Astrocyte of the spinal cord (primary cell): ENCODE measurements around the gene NAGS.
A peak's percentile ranks its signal among the peaks of the same experiment; 100 is the strongest.
"Not testable (repeated sequence)": the region's sequence is repeated elsewhere in the genome, so short reads cannot be mapped to it uniquely, and the experiment has no call there.

ENCODE experiments used
- DNase-seq: peaks from one replicate; pipeline ENCODE4 v3.0.0; 2011; ENCODE audit warnings: low read depth, low spot score
- H3K4me3 ChIP-seq: 2 replicates; pipeline ENCODE4 v1.5.1; 2011; ENCODE audit warnings: low read depth, mild to moderate bottlenecking, low read length, moderate library complexity
- CTCF ChIP-seq: IDR thresholded peaks from 2 replicates; pipeline ENCODE4 v1.5.1; 2012; ENCODE audit warnings: low read depth, mild to moderate bottlenecking, low read length, inconsistent platforms
- in situ Hi-C: cut with HindIII; loops from 2 replicates; pipeline ENCODE4 v1.10.0; 2017; ENCODE audit warnings: low sequenced_read_pairs

NAGS gene

GRCh38 chr17:44014133-44014436 is 9.7 kb downstream of the NAGS start:
- peak overlapping the region; percentile 79 for H3K4me3 ChIP-seq
- no peak for DNase-seq
- no peak for TF ChIP-seq CTCF
- in situ Hi-C loops: no loop called here

DNA sequence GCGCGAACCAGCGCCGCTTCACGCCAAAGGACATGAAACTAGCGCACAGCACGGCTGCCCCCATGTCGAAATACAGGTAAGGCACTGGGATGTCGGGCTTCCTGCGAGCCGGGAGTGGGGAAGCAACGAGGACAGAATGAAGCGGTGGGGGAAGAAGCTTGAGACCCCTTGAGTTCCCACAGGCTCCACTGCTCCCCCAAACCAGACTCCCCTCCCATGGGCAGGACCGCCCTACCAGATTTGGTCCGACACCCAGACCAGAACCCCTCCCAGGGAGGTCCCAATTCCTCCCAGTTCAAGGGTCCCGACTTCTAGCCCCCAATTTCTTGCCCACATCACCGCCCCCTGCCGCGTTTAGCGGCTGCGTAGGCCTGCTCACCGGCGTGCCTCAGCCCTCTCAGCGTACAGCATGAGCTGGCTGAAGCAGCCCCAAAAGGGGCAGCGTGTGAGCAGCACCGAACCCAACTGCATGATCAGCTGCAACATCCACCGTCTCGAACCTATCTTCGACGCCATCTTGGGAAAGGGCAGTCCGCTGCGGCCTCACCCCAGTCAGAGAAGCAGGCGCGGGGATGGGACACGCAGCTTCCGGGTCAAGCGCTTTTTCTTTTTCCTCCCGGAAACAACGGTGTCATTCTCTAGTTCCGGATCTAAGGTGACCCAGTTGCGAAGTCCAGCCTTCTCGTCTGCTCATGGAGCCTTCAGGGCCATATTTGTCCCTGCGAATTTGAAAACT is 10.2 kb downstream of the NAGS start, which contains the start of gene TMEM101:
TMEM101 (minus strand) TSS at position 527 of the 736 bp plus-strand sequence; CDS start at position 516, 11 bp downstream.
- TF ChIP-seq CTCF: no peak
- peak within 1 kb of the TSS; percentile 79 for H3K4me3 ChIP-seq
- peak; percentile 93 for DNase-seq
- in situ Hi-C loops: no loop called here

DNA sequence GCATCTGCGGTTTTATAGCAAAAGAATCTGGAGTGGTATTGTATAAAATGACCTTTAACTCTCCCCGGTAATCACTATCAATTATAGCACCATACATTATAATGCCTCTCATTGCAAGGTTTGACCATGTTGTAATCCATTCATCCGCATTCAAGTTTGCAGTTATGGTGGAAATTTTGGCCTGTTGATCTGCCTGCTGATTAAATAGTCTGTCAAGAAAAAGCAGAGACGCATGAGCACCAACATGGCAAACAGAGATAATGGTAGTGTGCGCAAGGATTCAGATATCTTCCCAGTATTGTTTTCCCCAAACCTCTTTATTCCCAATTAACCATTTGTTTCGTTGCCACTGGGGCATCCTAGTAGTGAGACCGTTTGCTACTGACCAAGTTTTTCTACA is 16.8 kb downstream of the NAGS start:
- DNase-seq, H3K4me3 ChIP-seq, in situ Hi-C loops: not testable (repeated sequence)

GRCh38 chr17:44022246-44022645 is 17.8 kb downstream of the NAGS start:
- DNase-seq: no peak
- in situ Hi-C loops: no loop called here
- TF ChIP-seq CTCF: no peak
- no peak overlapping the region for H3K4me3 ChIP-seq

GRCh38 chr17:44023545-44024270 is 19.3 kb downstream of the NAGS start:
- DNase-seq: no peak
- in situ Hi-C loops: no loop called here
- no peak overlapping the region for H3K4me3 ChIP-seq
- no peak for TF ChIP-seq CTCF

GRCh38 chr17:44024271-44024663 is 19.8 kb downstream of the NAGS start:
- in situ Hi-C loops: no loop called here
- DNase-seq: no peak
- H3K4me3 ChIP-seq: no peak overlapping the region
- no peak for TF ChIP-seq CTCF

GRCh38 chr17:44024853-44025252 is 20.4 kb downstream of the NAGS start:
- DNase-seq: no peak
- H3K4me3 ChIP-seq: no peak overlapping the region
- no peak for TF ChIP-seq CTCF
- in situ Hi-C loops: no loop called here
